Erythroblast (primary cell): ENCODE measurements around the gene GNAT2.

Experiments
- GATA1 ChIP-seq: IDR thresholded peaks from 2 replicates; pipeline ENCODE4 v1.6.1; 2011; ENCODE audit warnings: low read depth, mild to moderate bottlenecking, control low read depth, low read length, moderate library complexity
- POLR2A ChIP-seq: IDR thresholded peaks from 2 replicates; pipeline ENCODE4 v1.6.1; 2011; ENCODE audit warnings: mild to moderate bottlenecking, low read length

DNA sequence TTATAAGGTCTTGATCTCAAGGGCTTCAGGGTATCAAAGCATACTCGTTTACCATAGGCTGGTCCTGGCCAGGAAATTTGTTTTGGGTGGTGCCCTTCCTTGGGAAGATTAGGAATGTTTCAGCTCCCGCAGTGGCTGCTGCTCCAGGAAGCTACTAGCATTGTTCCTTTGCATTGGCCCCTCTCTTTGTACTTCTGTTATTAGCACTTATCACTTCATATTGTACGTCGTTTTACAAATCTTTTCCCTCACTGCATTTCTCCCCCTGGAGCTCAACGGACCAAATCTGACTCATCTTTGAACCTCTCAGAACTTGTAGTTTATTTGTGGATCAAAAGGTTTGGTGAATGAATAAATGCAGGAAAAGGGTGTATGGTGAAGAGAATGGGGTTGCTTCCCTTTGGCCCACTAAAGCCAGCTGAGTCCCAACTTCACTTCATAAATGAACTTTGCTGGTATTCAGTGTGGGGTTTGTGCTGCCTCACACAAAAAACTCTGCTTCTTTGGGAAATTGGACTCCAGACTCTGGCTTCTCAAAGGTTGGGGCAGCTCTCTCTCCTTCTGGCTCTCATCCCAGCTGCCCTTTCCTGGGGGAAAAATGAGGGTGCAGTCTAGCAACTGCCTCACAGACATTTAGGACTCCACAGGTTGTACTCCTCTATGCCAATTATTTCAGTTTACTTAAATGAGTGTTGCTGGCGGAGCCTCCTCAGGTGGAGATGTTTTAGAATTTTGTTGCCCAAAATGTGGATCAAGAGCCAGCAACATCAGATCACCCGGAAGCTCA lies 5.9 kb downstream of the GNAT2 start:
- no peak for TF ChIP-seq POLR2A
- TF ChIP-seq GATA1: no peak
